Subcutaneous adipose tissue (tissue), 4 donors: Measurements from ENCODE around the gene RILPL2. TPM values are rescaled to one million over a fixed set of nuclear protein-coding genes. Genes with fewer than 3 reads are reported as not detected.

Experiments
- CTCF ChIP-seq: fragments of 450-650 bp; IDR thresholded peaks from one replicate; pipeline ENCODE4 v1.5.1; 2016; ENCODE audit warnings: low read depth, mild to moderate bottlenecking, control low read depth, antibody characterized with exemption, moderate library complexity
- total RNA-seq, 4 donors: library from RNA; depleted of rRNA; stranded (reverse); fragments of >200 nt; gene quantifications; one replicate each; pipeline ENCODE4 v1.1.0, GENCODE V29; 2016

RILPL2 gene
- total RNA-seq, 4 donors from 2014 or later, result 6.7 to 11.7 (median 9.6) TPM

GRCh38 chr12:123384994-123385376, 51.5 kb downstream of the RILPL2 start:
- no peak for TF ChIP-seq CTCF

GRCh38 chr12:123384318-123384993, 52.0 kb downstream of the RILPL2 start:
- no peak for TF ChIP-seq CTCF

DNA sequence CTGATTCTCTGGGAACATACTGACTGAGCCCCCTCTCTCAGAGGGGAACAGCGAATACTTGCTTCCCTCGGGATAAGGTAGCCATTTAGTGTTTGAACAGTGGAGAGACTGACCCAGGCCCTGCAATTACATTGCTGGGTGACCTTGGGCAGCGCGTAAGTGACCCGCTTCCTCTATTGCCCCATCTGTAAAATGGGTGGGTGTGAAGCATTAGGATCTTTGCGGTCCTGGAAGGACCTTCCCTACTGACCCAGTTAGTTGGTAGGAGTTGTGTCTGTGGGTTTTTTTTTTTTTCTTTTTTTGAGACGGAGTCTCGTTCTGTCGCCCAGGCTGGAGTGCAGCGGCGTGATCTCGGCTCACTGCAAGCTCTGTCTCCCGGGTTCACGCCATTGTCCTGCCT, 53.8 kb downstream of the RILPL2 start:
- no peak for TF ChIP-seq CTCF

DNA sequence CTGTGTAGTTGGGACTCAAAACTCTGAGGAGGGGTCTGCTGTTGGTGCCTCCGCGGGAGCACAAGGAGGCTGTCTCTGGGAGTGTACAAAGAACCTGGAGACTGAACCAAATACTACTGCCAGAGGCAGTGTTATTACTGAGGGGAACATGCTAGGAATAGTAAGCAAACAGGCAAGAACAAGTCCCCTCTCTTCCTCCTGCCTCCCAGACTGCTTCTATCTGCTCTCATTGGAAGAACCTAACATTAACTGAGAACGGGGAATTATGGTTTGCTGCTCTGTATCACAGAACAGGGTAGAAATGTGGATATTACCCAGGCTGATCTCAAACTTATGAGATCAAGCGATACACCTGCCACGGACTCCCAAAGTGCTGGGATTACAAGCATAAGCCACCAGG, 57.1 kb downstream of the RILPL2 start:
- TF ChIP-seq CTCF, result no peak

DNA sequence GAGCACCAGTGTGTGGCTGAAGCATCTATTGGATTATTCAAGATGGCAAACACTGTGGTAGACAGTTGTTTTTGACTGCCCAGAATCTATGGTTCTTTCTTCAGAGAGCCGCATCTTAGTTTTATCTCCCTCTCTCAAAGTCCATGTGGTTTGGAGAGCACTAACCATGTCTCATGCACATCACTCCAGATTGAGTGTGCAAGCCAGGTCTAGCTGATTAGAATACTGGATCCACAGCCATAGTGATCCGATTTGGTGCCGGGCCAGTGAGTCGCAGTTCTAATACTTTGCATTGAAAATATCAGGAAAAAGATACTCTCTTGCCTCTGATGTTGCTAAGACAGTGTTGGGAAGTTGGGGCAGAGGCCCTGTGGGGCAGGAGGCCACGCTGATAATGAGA, 67.3 kb downstream of the RILPL2 start:
- no peak for TF ChIP-seq CTCF

DNA sequence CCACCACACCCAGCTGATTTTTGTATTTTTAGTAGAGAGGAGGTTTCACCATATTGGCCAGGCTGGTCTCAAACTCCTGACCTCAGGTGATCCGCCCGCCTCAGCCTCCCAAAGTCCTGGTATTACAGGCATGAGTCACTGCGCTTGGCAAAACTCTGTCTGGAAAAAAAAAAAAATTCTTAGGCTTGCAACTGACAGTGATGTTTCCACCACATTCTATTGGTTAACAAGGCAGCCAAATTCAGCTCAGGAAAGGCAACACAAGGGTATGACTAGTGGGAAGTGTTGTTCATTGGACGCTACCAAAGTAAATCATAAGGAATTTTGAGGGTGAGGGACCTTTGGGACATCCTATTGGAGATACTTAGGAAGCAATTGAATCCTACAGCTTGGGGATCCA, 69.0 kb downstream of the RILPL2 start:
- no peak for TF ChIP-seq CTCF

Other genes starting within 250 kb of the RILPL2 start
- 10 to 100 TPM; 29.7 to 39.9 (median 35.5) TPM for gene MPHOSPH9, start 203.5 kb downstream of the RILPL2 start, total RNA-seq
- 10 to 100 TPM in 2 of 4 donors, 1 to 10 TPM in 2; 6.4 to 14.5 (median 8.3) TPM for gene MTRFR, start 203.2 kb downstream of the RILPL2 start, total RNA-seq
- 100 to 1,000 TPM in 1 of 4 donors, 10 to 100 TPM in 3; 69.9 to 203 (median 90.8) TPM for gene CDK2AP1, start 164.8 kb downstream of the RILPL2 start, total RNA-seq
- 10 to 100 TPM; 19.2 to 26.2 (median 21.4) TPM for gene SBNO1, start 71.8 kb downstream of the RILPL2 start, total RNA-seq
- 10 to 100 TPM; 19.7 to 46.3 (median 28.2) TPM for gene KMT5A, start 52.6 kb downstream of the RILPL2 start, total RNA-seq
- 10 to 100 TPM in 1 of 4 donors, 1 to 10 TPM in 3; 8.7 to 16.8 (median 9.2) TPM for gene SNRNP35, start 21.5 kb upstream of the RILPL2 start, total RNA-seq
- gene RILPL1, start 97.0 kb upstream of the RILPL2 start, total RNA-seq, result 10 to 100 TPM in 3 of 4 donors, 1 to 10 TPM in 1; 7.3 to 24.7 (median 12.0) TPM
- 100 to 1,000 TPM; 106 to 259 (median 144) TPM for gene TMED2, start 147.9 kb upstream of the RILPL2 start, total RNA-seq
- gene DDX55, start 165.4 kb upstream of the RILPL2 start, total RNA-seq, result 10 to 100 TPM; 16.5 to 35.6 (median 19.4) TPM
- gene EIF2B1, start 197.0 kb upstream of the RILPL2 start, total RNA-seq, result 10 to 100 TPM; 57.6 to 94.5 (median 70.4) TPM
- 10 to 100 TPM; 14.3 to 32.1 (median 18.9) TPM for gene GTF2H3, start 197.1 kb upstream of the RILPL2 start, total RNA-seq
- 1 to 10 TPM; 4.5 to 7.7 (median 5.5) TPM for gene TCTN2, start 234.4 kb upstream of the RILPL2 start, total RNA-seq